ENCODE data around the gene CDK14. TPM values are rescaled to one million over a fixed set of nuclear protein-coding genes. Genes with fewer than 3 reads are reported as not detected.

CDK14 gene
- total RNA-seq, 5 donors from 2014 or later (not counting 1 experiment from before 2014, with no cell fraction given): 0.86 to 6.6 (median 1.6) TPM

- H3K9me3 Mint-ChIP-seq: no peaks in the 10 kb centered on the region
- H3K27me3 Mint-ChIP-seq: no peaks in the 10 kb centered on the region
- no peak for ATAC-seq (replicated peaks in 1 of 4)
- no peak overlapping the region for H3K27ac Mint-ChIP-seq
- no peaks in the 10 kb centered on the region for H3K36me3 ChIP-seq (ENCODE audit: control insufficient read depth in 2 of 2, extremely low read depth in 1 of 2, insufficient read depth in 1 of 2, low read length in 1 of 2)
- no peaks in the 10 kb centered on the region for H3K9me3 ChIP-seq
- DNase-seq: no peak
- H3K4me1 Mint-ChIP-seq: peaks cover 0 to 1% (median 0%) of the 10 kb centered on the region in 3 donors
- no peak overlapping the region for H3K4me3 Mint-ChIP-seq
- H3K27ac ChIP-seq (ENCODE audit: low read length): no peak overlapping the region
- no peaks in the 10 kb centered on the region for H3K4me1 ChIP-seq (ENCODE audit: control insufficient read depth in 1 of 2, extremely low read depth in 1 of 2, insufficient read depth in 2 of 2, low read length in 2 of 2)
- H3K27me3 ChIP-seq (replicated peaks in 1 of 2; ENCODE audit: control insufficient read depth in 2 of 2, extremely low read depth in 1 of 2, insufficient read depth in 2 of 2, low read length in 1 of 2): no peaks in the 10 kb centered on the region
- H3K4me3 ChIP-seq (ENCODE audit: control insufficient read depth in 1 of 2, extremely low read depth in 1 of 2, low read length in 1 of 2): no peak overlapping the region
- WGBS (ENCODE audit: insufficient coverage): 75% methylated on average over 3 of the region's 4 CpGs
- no peaks in the 10 kb centered on the region for H3K36me3 Mint-ChIP-seq
- ChIA-PET POLR2A (no interaction called here), CTCF (no interaction called here)
Measured at GRCh38 chr7:90720984-90721760, 125.1 kb downstream of the CDK14 start.

- H3K9me3 Mint-ChIP-seq: no peaks in the 10 kb centered on the region
- ATAC-seq (replicated peaks in 1 of 4): no peak
- Histone ChIP-seq H3K9me3 (no peaks in the 10 kb centered on the region), H3K36me3 (ENCODE audit: control insufficient read depth in 2 of 2, extremely low read depth in 1 of 2, insufficient read depth in 1 of 2, low read length in 1 of 2) (no peaks in the 10 kb centered on the region), H3K4me3 (ENCODE audit: control insufficient read depth in 1 of 2, extremely low read depth in 1 of 2, low read length in 1 of 2) (no peak overlapping the region), H3K27ac (ENCODE audit: low read length) (no peak overlapping the region), H3K27me3 (replicated peaks in 1 of 2; ENCODE audit: control insufficient read depth in 2 of 2, extremely low read depth in 1 of 2, insufficient read depth in 2 of 2, low read length in 1 of 2) (no peaks in the 10 kb centered on the region), H3K4me1 (ENCODE audit: control insufficient read depth in 1 of 2, extremely low read depth in 1 of 2, insufficient read depth in 2 of 2, low read length in 2 of 2) (no peaks in the 10 kb centered on the region)
- H3K4me1 Mint-ChIP-seq: peaks cover 0 to 1% (median 0%) of the 10 kb centered on the region in 3 donors
- H3K36me3 Mint-ChIP-seq: no peaks in the 10 kb centered on the region
- no peak overlapping the region for H3K27ac Mint-ChIP-seq
- WGBS (ENCODE audit: insufficient coverage): 92% methylated on average over 4 of the region's 7 CpGs
- no peaks in the 10 kb centered on the region for H3K27me3 Mint-ChIP-seq
- CTCF ChIA-PET: no interaction called here
- POLR2A ChIA-PET: no interaction called here
- no peak for DNase-seq
- H3K4me3 Mint-ChIP-seq: no peak overlapping the region
Measured at GRCh38 chr7:90721869-90722431, 125.8 kb downstream of the CDK14 start.

DNA sequence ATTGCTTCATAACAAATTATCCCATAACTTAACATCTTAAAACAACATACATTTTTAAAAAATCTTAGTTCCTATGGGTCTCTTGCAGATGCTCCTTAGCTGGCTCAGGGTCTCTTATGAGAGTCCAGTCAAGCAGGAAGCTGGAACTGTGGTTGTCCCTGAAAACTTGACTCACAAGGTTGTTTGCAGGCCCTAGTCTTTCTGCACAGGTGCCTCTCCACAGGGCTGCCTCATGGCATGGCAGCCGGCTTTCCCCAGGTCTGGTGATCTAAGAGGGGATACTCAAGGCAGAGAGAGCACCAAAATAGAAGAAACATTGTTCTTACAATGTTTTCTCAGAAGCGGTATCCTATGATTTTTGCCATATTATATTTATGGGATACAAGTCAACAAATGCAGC lies 127.1 kb downstream of the CDK14 start:
- ATAC-seq (replicated peaks in 1 of 4) (no peak), DNase-seq (no peak)
- no peak overlapping the region for H3K27ac ChIP-seq (ENCODE audit: low read length)
- Mint-ChIP-seq H3K9me3 (no peaks in the 10 kb centered on the region), H3K4me3 (no peak overlapping the region), H3K4me1 (peaks cover 0 to 1% (median 0%) of the 10 kb centered on the region in 3 donors), H3K36me3 (no peaks in the 10 kb centered on the region), H3K27ac (no peak overlapping the region), H3K27me3 (no peaks in the 10 kb centered on the region)
- ChIA-PET CTCF (no interaction called here), POLR2A (no interaction called here)
- no peaks in the 10 kb centered on the region for H3K9me3 ChIP-seq
- 78% methylated on average over 1 of the region's 2 CpGs for WGBS (ENCODE audit: insufficient coverage)
- no peaks in the 10 kb centered on the region for H3K27me3 ChIP-seq (replicated peaks in 1 of 2; ENCODE audit: control insufficient read depth in 2 of 2, extremely low read depth in 1 of 2, insufficient read depth in 2 of 2, low read length in 1 of 2)
- H3K4me1 ChIP-seq (ENCODE audit: control insufficient read depth in 1 of 2, extremely low read depth in 1 of 2, insufficient read depth in 2 of 2, low read length in 2 of 2): no peaks in the 10 kb centered on the region
- H3K36me3 ChIP-seq (ENCODE audit: control insufficient read depth in 2 of 2, extremely low read depth in 1 of 2, insufficient read depth in 1 of 2, low read length in 1 of 2): no peaks in the 10 kb centered on the region
- no peak overlapping the region for H3K4me3 ChIP-seq (ENCODE audit: control insufficient read depth in 1 of 2, extremely low read depth in 1 of 2, low read length in 1 of 2)

- DNase-seq (no peak), ATAC-seq (replicated peaks in 1 of 4) (no peak)
- Histone ChIP-seq H3K27ac (ENCODE audit: low read length) (no peak overlapping the region), H3K9me3 (no peaks in the 10 kb centered on the region), H3K36me3 (ENCODE audit: control insufficient read depth in 2 of 2, extremely low read depth in 1 of 2, insufficient read depth in 1 of 2, low read length in 1 of 2) (no peaks in the 10 kb centered on the region), H3K4me1 (ENCODE audit: control insufficient read depth in 1 of 2, extremely low read depth in 1 of 2, insufficient read depth in 2 of 2, low read length in 2 of 2) (no peaks in the 10 kb centered on the region), H3K4me3 (ENCODE audit: control insufficient read depth in 1 of 2, extremely low read depth in 1 of 2, low read length in 1 of 2) (no peak overlapping the region), H3K27me3 (replicated peaks in 1 of 2; ENCODE audit: control insufficient read depth in 2 of 2, extremely low read depth in 1 of 2, insufficient read depth in 2 of 2, low read length in 1 of 2) (no peaks in the 10 kb centered on the region)
- Mint-ChIP-seq H3K4me3 (no peak overlapping the region), H3K27me3 (no peaks in the 10 kb centered on the region), H3K36me3 (no peaks in the 10 kb centered on the region), H3K4me1 (peaks cover 0 to 1% (median 0%) of the 10 kb centered on the region in 3 donors), H3K9me3 (no peaks in the 10 kb centered on the region), H3K27ac (no peak overlapping the region)
- ChIA-PET POLR2A (no interaction called here), CTCF (no interaction called here)
Measured at GRCh38 chr7:90723866-90724265, 127.7 kb downstream of the CDK14 start.

GRCh38 chr7:90726120-90726519 lies 130.0 kb downstream of the CDK14 start:
- no peak for DNase-seq
- 40% methylated on average over 1 of the region's 2 CpGs for WGBS (ENCODE audit: insufficient coverage)

GRCh38 chr7:90726623-90727022 lies 130.5 kb downstream of the CDK14 start:
- ChIA-PET POLR2A (no interaction called here), CTCF (no interaction called here)
- no CpG with 5 or more reads among the region's 3 CpGs for WGBS (ENCODE audit: insufficient coverage)
- no peaks in the 10 kb centered on the region for H3K36me3 ChIP-seq (ENCODE audit: control insufficient read depth in 2 of 2, extremely low read depth in 1 of 2, insufficient read depth in 1 of 2, low read length in 1 of 2)
- no peaks in the 10 kb centered on the region for H3K9me3 ChIP-seq
- H3K4me3 ChIP-seq (ENCODE audit: control insufficient read depth in 1 of 2, extremely low read depth in 1 of 2, low read length in 1 of 2): no peak overlapping the region
- H3K27ac ChIP-seq (ENCODE audit: low read length): no peak overlapping the region
- no peaks in the 10 kb centered on the region for H3K27me3 ChIP-seq (replicated peaks in 1 of 2; ENCODE audit: control insufficient read depth in 2 of 2, extremely low read depth in 1 of 2, insufficient read depth in 2 of 2, low read length in 1 of 2)
- Mint-ChIP-seq H3K36me3 (no peaks in the 10 kb centered on the region), H3K9me3 (no peaks in the 10 kb centered on the region), H3K4me3 (no peak overlapping the region), H3K27me3 (no peaks in the 10 kb centered on the region), H3K27ac (no peak overlapping the region), H3K4me1 (peaks cover 0 to 1% (median 0%) of the 10 kb centered on the region in 3 donors)
- no peaks in the 10 kb centered on the region for H3K4me1 ChIP-seq (ENCODE audit: control insufficient read depth in 1 of 2, extremely low read depth in 1 of 2, insufficient read depth in 2 of 2, low read length in 2 of 2)
- DNase-seq (no peak), ATAC-seq (replicated peaks in 1 of 4) (no peak)

More at GRCh38 chr7:90726120-90726519, 130.0 kb downstream of the CDK14 start:
- Mint-ChIP-seq H3K27ac (no peak overlapping the region), H3K9me3 (no peaks in the 10 kb centered on the region), H3K27me3 (no peaks in the 10 kb centered on the region), H3K4me1 (peaks cover 0 to 1% (median 0%) of the 10 kb centered on the region in 3 donors), H3K4me3 (no peak overlapping the region), H3K36me3 (no peaks in the 10 kb centered on the region)
- ChIA-PET POLR2A (interaction anchor here in 1 of 2 donors (0.5 kb wide), 1 partner anchor 11 kb away, joined by 5 read pairs; no protein-coding TSS in a partner anchor), CTCF (interaction anchor here in 1 of 2 donors (0.6 kb wide), 1 partner anchor 532 kb away, joined by 3 read pairs; no protein-coding TSS in a partner anchor)
- no peak for ATAC-seq (replicated peaks in 1 of 4)
- H3K27ac ChIP-seq (ENCODE audit: low read length): no peak overlapping the region
- no peak overlapping the region for H3K4me3 ChIP-seq (ENCODE audit: control insufficient read depth in 1 of 2, extremely low read depth in 1 of 2, low read length in 1 of 2)
- no peaks in the 10 kb centered on the region for H3K36me3 ChIP-seq (ENCODE audit: control insufficient read depth in 2 of 2, extremely low read depth in 1 of 2, insufficient read depth in 1 of 2, low read length in 1 of 2)
- no peaks in the 10 kb centered on the region for H3K4me1 ChIP-seq (ENCODE audit: control insufficient read depth in 1 of 2, extremely low read depth in 1 of 2, insufficient read depth in 2 of 2, low read length in 2 of 2)
- H3K27me3 ChIP-seq (replicated peaks in 1 of 2; ENCODE audit: control insufficient read depth in 2 of 2, extremely low read depth in 1 of 2, insufficient read depth in 2 of 2, low read length in 1 of 2): no peaks in the 10 kb centered on the region
- H3K9me3 ChIP-seq: no peaks in the 10 kb centered on the region
